ENCODE results near the gene RHOH. TPM values are rescaled to one million over a fixed set of nuclear protein-coding genes. Genes with fewer than 3 reads are reported as not detected.

The RHOH gene
- total and polyA plus RNA-seq, 10 of the 15 experiments (the other 5 are each of a cell fraction or from before 2014, with no cell fraction given), result 46.5 to 120 (median 57.9) TPM

GRCh38 chr4:40227284-40227683 is 30.5 kb downstream of the RHOH start (continued):
- TF ChIP-seq RAD51 (IDR thresholded peaks at IDR 0.05) (no peak), YY1 (IDR thresholded peaks at IDR 0.05; ENCODE audit: low read depth, low read length) (0 out of 2 replicates have a peak, but pooled peaks have one; percentile 10), CREB1 (IDR thresholded peaks at IDR 0.05; ENCODE audit: low read depth) (peak; percentile 65), TCF7 (IDR thresholded peaks at IDR 0.05; ENCODE audit: borderline replicate concordance) (peak; percentile 79), SIN3A (IDR thresholded peaks at IDR 0.05; ENCODE audit: low read depth, low read length) (no peak), RB1 (IDR thresholded peaks at IDR 0.05; ENCODE audit: borderline replicate concordance) (no peak), TCF12 (IDR thresholded peaks at IDR 0.05; ENCODE audit: low read depth, low read length) (peak; percentile 75), EZH2 (IDR thresholded peaks at IDR 0.05; ENCODE audit: borderline replicate concordance, control insufficient read depth, low read depth, low read length) (no peak), TBL1XR1 (IDR thresholded peaks at IDR 0.05; ENCODE audit: low read depth, low read length) (peak; percentile 88), EGR1 (IDR thresholded peaks at IDR 0.05; ENCODE audit: borderline replicate concordance in 1 of 2, low read depth in 2 of 2, low read length in 2 of 2) (peak in 1 of 2 experiments; percentile 22; a peak in 1 of 3 replicates), RAD21 (IDR thresholded peaks at IDR 0.05; ENCODE audit: insufficient read depth, low read depth, low read length) (no peak), CHD4 (IDR thresholded peaks at IDR 0.05) (no peak), NFYA (IDR thresholded peaks at IDR 0.05; ENCODE audit: borderline replicate concordance, low read depth, low read length) (no peak), ZNF384 (IDR thresholded peaks at IDR 0.05; ENCODE audit: borderline replicate concordance, low read depth, low read length) (peak; percentile 78; the same call in 1 of the 2 replicates), FOXK2 (IDR thresholded peaks at IDR 0.05) (no peak), MTA2 (IDR thresholded peaks at IDR 0.05; ENCODE audit: low read depth) (peak; percentile 46; the same call in 1 of the 2 replicates), BACH1 (IDR thresholded peaks at IDR 0.05; ENCODE audit: borderline replicate concordance) (peak; percentile 55; the same call in 1 of the 2 replicates), CHD2 (IDR thresholded peaks at IDR 0.05; ENCODE audit: borderline replicate concordance, low read depth, low read length) (no peak), TARDBP (IDR thresholded peaks at IDR 0.05; ENCODE audit: borderline replicate concordance) (no peak), SMAD5 (IDR thresholded peaks at IDR 0.05; ENCODE audit: low read depth) (no peak), BMI1 (IDR thresholded peaks at IDR 0.05; ENCODE audit: borderline replicate concordance) (no peak), ATF2 (IDR thresholded peaks at IDR 0.05; ENCODE audit: low read length) (peak; percentile 93), CTCF (IDR thresholded peaks at IDR 0.05 in 2 of 3, conservative IDR thresholded peaks at IDR 0.05 in 1 of 3; ENCODE audit: control insufficient read depth in 2 of 3, extremely low read depth in 1 of 3, insufficient read depth in 1 of 3, low read depth in 3 of 3, low read length in 3 of 3) (no peak), GATAD2B (conservative IDR thresholded peaks at IDR 0.05; ENCODE audit: low read depth) (no peak), SMC3 (IDR thresholded peaks at IDR 0.05; ENCODE audit: borderline replicate concordance, low read length) (no peak; the same call in 1 of the 2 replicates), MEF2A (IDR thresholded peaks at IDR 0.05; ENCODE audit: insufficient read depth, low read depth, low read length) (peak; percentile 86; the same call in 1 of the 2 replicates), CBX3 (IDR thresholded peaks at IDR 0.05; ENCODE audit: borderline replicate concordance, low read depth) (no peak), PAX5 (IDR thresholded peaks at IDR 0.05; ENCODE audit: borderline replicate concordance, low read depth, low read length) (peak; percentile 72; the same call in 1 of the 2 replicates)

Measured in GM12878 (cell line).